ENCODE measurements around the gene DHX16.

DNA sequence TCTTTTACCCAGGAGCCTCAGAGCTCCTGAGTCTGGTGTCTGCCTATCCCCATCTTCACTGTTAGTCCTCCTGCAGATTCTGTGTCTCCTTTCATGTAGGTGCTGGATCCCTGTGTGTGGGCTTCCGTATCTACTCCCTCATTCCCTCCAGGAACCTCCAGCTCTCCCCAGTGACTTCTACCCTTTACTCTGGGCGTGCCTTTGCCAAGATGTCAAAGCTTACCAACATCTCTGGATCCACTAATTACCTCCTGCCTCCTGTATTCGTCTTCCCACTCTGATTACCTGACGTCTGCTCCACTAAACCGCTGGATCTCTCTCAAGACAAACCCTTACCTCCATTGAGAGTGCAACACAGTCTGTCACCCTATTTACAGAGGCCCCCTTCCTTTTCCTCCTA is 28.0 kb downstream of the DHX16 start:
- TF ChIP-seq CEBPB (IDR thresholded peaks at IDR 0.05) = no peak
- TF ChIP-seq EP300 (IDR thresholded peaks at IDR 0.05; ENCODE audit: borderline replicate concordance) = no peak
- TF ChIP-seq, protein P1, sequence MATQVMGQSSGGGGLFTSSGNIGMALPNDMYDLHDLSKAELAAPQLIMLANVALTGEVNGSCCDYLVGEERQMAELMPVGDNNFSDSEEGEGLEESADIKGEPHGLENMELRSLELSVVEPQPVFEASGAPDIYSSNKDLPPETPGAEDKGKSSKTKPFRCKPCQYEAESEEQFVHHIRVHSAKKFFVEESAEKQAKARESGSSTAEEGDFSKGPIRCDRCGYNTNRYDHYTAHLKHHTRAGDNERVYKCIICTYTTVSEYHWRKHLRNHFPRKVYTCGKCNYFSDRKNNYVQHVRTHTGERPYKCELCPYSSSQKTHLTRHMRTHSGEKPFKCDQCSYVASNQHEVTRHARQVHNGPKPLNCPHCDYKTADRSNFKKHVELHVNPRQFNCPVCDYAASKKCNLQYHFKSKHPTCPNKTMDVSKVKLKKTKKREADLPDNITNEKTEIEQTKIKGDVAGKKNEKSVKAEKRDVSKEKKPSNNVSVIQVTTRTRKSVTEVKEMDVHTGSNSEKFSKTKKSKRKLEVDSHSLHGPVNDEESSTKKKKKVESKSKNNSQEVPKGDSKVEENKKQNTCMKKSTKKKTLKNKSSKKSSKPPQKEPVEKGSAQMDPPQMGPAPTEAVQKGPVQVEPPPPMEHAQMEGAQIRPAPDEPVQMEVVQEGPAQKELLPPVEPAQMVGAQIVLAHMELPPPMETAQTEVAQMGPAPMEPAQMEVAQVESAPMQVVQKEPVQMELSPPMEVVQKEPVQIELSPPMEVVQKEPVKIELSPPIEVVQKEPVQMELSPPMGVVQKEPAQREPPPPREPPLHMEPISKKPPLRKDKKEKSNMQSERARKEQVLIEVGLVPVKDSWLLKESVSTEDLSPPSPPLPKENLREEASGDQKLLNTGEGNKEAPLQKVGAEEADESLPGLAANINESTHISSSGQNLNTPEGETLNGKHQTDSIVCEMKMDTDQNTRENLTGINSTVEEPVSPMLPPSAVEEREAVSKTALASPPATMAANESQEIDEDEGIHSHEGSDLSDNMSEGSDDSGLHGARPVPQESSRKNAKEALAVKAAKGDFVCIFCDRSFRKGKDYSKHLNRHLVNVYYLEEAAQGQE (IDR thresholded peaks at IDR 0.05; ENCODE audit: low read depth) = no peak
- TF ChIP-seq, protein P2, sequence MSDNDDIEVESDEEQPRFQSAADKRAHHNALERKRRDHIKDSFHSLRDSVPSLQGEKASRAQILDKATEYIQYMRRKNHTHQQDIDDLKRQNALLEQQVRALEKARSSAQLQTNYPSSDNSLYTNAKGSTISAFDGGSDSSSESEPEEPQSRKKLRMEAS (IDR thresholded peaks at IDR 0.05) = no peak
- TF ChIP-seq TAF1 (IDR thresholded peaks at IDR 0.05; ENCODE audit: low read depth) = no peak
- no peak for TF ChIP-seq YY1 (IDR thresholded peaks at IDR 0.05; ENCODE audit: low read depth)
- no peak for TF ChIP-seq FOXM1 (IDR thresholded peaks at IDR 0.05; ENCODE audit: borderline replicate concordance, low read depth)
- TF ChIP-seq RAD21 (IDR thresholded peaks at IDR 0.05; ENCODE audit: low read depth) = no peak
- TF ChIP-seq TEAD4 (IDR thresholded peaks at IDR 0.05) = no peak
